Activated T-helper 1 cell treated with anti-CD3 and anti-CD28 coated beads, Interleukin-12 subunit alpha, Interleukin-12 subunit beta, Interleukin-2, Interleukin-4 antibody, amounts not matched to agents 30 ng/mL and 10 ng/mL and 1 ng/mL, durations not matched to agents 14 hours and 24 hours and 36 hours (primary cell): ENCODE data around the gene CATSPERD. TPM values are rescaled to one million over a fixed set of nuclear protein-coding genes. Genes with fewer than 3 reads are reported as not detected.
"Not testable (repeated sequence)": the region's sequence is repeated elsewhere in the genome, so short reads cannot be mapped to it uniquely, and the experiment has no call there.

ENCODE experiments used
- DNase-seq: peaks from one replicate; pipeline ENCODE4 v3.0.0; 2021; ENCODE audit warnings: low spot score
- H3K27ac Mint-ChIP-seq: one replicate; pipeline ENCODE4 v1.8.0; 2021; ENCODE audit warnings: mild to moderate bottlenecking, mixed read lengths
- H3K27me3 Mint-ChIP-seq: one replicate; pipeline ENCODE4 v1.8.0; 2022; ENCODE audit warnings: mild to moderate bottlenecking, moderate library complexity, mixed read lengths; ENCODE audit not compliant: insufficient read depth
- H3K36me3 Mint-ChIP-seq: one replicate; pipeline ENCODE4 v1.8.0; 2021; ENCODE audit warnings: low read depth, mixed read lengths
- H3K4me1 Mint-ChIP-seq: one replicate; pipeline ENCODE4 v1.8.0; 2021; ENCODE audit warnings: low read depth, mixed read lengths
- H3K4me3 Mint-ChIP-seq: one replicate; pipeline ENCODE4 v1.8.0; 2021; ENCODE audit warnings: mild to moderate bottlenecking, moderate library complexity, mixed read lengths
- H3K9me3 Mint-ChIP-seq: one replicate; pipeline ENCODE4 v1.8.0; 2021; ENCODE audit warnings: mixed read lengths
- intact Hi-C: fragments of 100-400 bp; cut with micrococcal nuclease; formaldehyde crosslinking; loops from one replicate; pipeline ENCODE4 v1.15.1; 2024
- total RNA-seq: library from RNA; stranded (reverse); gene quantifications from 2 replicates; pipeline ENCODE4 v1.2.3, GENCODE V29; 2022

The CATSPERD gene
- total RNA-seq, 1 donor from 2014 or later, result not detected

DNA sequence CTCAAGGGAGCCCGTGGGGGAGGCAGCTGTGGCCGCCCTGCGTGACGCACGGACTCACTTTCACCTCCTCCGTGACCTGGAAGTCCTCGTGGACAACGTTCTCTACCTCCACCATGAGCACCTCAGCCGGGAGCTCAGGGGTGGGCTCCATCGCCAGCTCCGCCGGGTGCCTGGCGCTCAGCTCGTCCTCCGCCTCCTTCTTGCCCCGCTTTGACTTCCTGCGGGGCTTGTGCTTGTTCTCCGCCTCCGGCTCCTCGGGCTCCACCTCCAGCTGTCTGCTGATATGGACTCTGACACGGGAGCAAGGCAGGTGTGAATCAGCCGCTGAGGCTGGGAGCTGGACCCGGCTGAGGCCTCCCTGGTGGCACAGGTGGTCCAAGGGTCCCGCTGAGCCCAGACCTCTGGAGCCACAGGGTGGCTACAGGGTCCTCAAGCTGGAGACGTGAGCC lies 8.7 kb upstream of the CATSPERD start:
- intact Hi-C loops, result no loop called here
- peaks cover 4% of the 10 kb centered on the region for H3K4me1 Mint-ChIP-seq
- H3K4me3 Mint-ChIP-seq, result no peak overlapping the region
- H3K27me3 Mint-ChIP-seq, result no peaks in the 10 kb centered on the region
- no peak for DNase-seq
- no peak overlapping the region for H3K27ac Mint-ChIP-seq
- H3K36me3 Mint-ChIP-seq, result peaks cover 26% of the 10 kb centered on the region
- no peaks in the 10 kb centered on the region for H3K9me3 Mint-ChIP-seq

DNA sequence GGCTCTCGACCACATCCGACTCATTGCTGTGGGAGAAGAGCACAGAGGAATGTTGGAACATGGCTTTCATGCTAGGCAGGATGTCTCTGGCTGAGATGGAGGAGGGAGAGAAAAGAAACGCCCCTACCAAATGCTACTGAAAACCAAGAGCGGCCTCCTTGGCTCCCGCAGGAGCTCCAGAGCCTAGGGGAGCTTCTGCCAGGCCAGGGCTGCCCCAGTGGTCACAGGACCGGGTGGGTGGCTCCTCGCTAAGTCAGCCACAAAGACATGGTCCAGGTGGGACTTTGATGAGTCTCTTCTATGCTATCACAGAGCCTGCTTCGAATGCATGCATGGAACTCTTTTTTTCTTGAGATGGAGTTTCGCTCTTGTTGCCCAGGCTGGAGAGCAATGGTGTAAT lies 7.2 kb upstream of the CATSPERD start:
- Mint-ChIP-seq H3K36me3 (peaks cover 29% of the 10 kb centered on the region), H3K4me1 (peaks cover 17% of the 10 kb centered on the region), H3K27me3 (no peaks in the 10 kb centered on the region), H3K4me3 (no peak overlapping the region), H3K9me3 (no peaks in the 10 kb centered on the region), H3K27ac (no peak overlapping the region)
- DNase-seq, result no peak
- intact Hi-C loops, result no loop called here

DNA sequence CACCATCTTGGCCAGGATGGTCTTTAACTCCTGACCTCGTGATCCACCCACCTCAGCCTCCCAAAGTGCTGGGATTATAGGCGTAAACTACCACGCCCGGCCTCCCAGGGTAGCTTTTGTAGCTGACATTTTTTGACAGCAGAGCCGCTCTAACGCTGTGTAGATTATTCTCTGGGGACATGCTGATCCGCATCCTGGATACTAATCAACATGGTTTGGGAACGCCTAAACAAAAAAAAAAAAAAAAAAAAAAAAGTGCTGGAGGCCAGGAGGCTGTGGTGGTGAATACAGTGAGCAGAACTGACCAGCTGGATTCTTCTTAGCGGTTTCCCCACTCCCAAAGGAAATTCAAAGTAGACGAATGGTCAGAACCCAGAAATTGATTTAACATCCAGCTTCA lies 5.6 kb upstream of the CATSPERD start:
- intact Hi-C loops, result no loop called here
- no peak overlapping the region for H3K27ac Mint-ChIP-seq
- no peaks in the 10 kb centered on the region for H3K9me3 Mint-ChIP-seq
- H3K36me3 Mint-ChIP-seq, result peaks cover 35% of the 10 kb centered on the region
- H3K4me3 Mint-ChIP-seq, result no peak overlapping the region
- no peak for DNase-seq
- peaks cover 25% of the 10 kb centered on the region for H3K4me1 Mint-ChIP-seq
- peaks cover 2% of the 10 kb centered on the region for H3K27me3 Mint-ChIP-seq

DNA sequence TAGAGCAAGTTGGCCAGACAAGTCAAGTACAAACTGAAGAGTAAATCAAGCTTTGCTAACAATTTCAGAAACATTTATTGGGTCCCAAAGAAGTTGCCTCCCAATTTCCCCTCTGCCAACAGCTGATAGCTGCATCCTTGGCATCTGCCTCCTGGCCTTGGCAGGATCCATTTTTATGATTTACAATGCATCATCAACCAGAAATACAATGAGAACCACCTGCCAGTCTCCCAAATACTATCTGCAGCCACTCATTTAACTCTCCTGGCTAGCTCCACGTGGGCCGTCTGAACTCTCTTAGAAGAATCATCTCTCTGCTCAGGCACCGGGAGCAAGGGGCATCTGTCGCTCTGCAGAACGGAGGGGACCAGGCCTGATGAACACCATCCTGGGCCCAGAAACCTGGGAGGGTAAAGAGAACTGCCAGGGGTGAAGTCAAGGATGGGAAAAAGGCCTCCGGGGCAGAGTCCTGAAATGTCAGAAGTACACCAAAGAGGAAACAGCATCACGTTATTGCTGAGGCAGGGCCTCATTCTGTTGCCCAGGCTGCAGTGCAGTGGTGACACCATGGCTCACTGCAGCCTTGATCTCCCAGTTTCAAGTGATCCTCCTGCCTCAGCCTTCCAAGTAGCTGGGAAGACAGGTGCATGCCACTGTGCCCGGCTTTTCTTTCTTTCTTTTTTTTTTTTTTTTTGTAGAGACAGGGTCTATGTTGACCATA lies 3.1 kb upstream of the CATSPERD start:
- Mint-ChIP-seq H3K36me3 (peaks cover 29% of the 10 kb centered on the region), H3K9me3 (no peaks in the 10 kb centered on the region), H3K27ac (peak overlapping the region; percentile 96), H3K4me3 (peak overlapping the region; percentile 98), H3K27me3 (peaks cover 2% of the 10 kb centered on the region), H3K4me1 (peaks cover 25% of the 10 kb centered on the region)
- no peak for DNase-seq
- intact Hi-C loops, result no loop called here

DNA sequence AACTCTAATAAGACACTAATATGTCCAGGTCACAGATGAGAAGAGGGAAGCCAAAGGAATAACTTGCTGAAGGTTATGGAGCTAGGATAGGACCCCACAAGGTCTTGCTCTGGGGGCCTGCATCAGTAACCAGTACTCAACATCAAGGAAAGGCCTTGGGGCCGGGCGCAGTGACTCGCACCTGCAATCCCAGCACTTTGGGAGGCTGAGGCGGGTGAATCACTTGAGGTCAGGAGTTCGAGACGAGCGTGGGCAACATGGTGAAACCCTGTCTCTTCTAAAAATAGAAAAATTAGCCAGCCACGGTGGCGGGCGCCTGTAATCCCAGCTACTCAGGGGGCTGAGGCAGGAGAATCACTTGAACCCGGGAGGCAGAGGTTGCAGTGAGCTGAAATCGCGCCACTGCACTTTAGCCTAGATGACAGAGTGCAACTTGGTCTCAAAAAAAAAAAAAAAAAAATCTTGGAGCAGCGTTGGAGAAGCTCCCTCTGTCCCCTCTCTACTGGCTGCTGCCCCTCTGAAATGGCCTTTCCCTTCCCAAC lies 2.3 kb upstream of the CATSPERD start:
- H3K36me3 Mint-ChIP-seq, result peaks cover 26% of the 10 kb centered on the region
- no peaks in the 10 kb centered on the region for H3K9me3 Mint-ChIP-seq
- H3K4me3 Mint-ChIP-seq, result peak overlapping the region; percentile 98
- H3K27me3 Mint-ChIP-seq, result peaks cover 2% of the 10 kb centered on the region
- DNase-seq, result no peak
- H3K27ac Mint-ChIP-seq, result peak overlapping the region; percentile 96
- H3K4me1 Mint-ChIP-seq, result peaks cover 25% of the 10 kb centered on the region
- intact Hi-C loops, result no loop called here

DNA sequence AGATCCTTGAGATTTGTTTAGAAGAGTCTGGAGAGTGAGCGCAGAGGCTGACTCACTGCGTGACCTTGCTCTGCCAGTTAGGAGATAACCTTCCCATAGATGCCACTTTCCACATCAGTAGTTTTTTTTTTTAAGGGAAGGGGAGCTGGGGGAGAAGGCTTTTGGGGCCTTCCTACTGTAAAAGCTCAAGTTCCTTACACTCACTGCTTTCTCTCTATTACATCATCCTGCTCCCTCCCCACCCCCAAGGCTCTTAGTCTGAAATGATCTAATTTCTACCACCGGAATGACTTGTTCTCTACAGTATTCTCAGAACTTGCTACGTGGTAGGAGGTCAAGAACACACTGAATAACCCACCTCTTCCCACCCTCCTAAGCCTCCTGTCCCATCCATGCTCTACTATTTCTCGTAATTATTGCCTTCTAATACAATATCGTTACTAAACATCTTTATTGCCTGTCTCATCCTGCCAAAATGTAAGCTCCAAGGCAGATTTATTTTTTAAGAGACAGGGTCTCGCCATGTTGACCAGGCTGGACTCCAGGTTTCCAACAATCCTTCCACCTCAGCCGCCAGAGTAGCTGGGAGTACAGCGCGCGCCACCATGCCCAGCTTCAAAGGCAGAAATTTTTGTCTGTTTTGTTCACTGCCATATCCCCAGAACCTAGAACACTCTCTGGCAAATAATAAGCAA lies 1.7 kb upstream of the CATSPERD start:
- DNase-seq, result peak; percentile 48
- peak overlapping the region; percentile 98 for H3K4me3 Mint-ChIP-seq
- peaks cover 25% of the 10 kb centered on the region for H3K4me1 Mint-ChIP-seq
- peaks cover 22% of the 10 kb centered on the region for H3K36me3 Mint-ChIP-seq
- H3K27ac Mint-ChIP-seq, result peak overlapping the region; percentile 96
- intact Hi-C loops, result no loop called here
- peaks cover 3% of the 10 kb centered on the region for H3K27me3 Mint-ChIP-seq
- H3K9me3 Mint-ChIP-seq, result no peaks in the 10 kb centered on the region

DNA sequence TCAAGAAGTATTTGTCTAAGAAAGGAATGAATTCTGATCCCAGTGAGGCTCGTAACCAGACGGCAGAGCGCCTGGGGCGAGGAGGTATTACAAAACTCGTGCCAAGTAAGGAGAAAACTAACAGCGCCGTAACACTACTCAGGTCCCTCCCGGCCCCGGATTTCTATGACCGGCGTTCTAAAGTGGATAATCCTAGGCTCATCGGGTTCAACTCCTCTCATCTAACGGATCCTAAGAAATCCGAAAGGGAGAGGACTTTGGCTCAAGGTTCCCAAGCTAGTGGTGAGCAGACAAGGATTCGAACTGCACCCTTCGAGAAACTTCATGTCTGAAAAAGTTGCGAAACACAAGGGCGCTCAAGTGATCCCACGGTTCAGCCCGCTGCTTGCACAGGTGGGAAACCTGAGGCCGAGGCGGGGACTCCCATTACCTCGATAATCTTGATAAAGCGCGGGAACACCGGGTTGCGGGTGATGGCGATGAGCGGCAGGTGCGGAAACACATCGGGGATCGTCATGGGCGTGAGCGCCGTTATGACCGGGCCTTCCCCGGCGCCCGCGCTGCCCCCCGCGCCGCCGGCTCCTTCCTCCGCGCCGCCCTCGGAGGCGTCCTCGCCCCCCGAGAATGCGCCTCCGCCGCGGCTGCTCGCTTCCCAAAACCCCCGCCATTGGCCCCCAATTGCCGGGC lies 1.0 kb upstream of the CATSPERD start:
- Mint-ChIP-seq H3K27ac (peak overlapping the region; percentile 96), H3K9me3 (no peaks in the 10 kb centered on the region), H3K36me3 (peaks cover 17% of the 10 kb centered on the region), H3K4me3 (peak overlapping the region; percentile 98), H3K27me3 (peaks cover 3% of the 10 kb centered on the region), H3K4me1 (peaks cover 25% of the 10 kb centered on the region)
- intact Hi-C loops, result no loop called here
- peak; percentile 8 for DNase-seq

DNA sequence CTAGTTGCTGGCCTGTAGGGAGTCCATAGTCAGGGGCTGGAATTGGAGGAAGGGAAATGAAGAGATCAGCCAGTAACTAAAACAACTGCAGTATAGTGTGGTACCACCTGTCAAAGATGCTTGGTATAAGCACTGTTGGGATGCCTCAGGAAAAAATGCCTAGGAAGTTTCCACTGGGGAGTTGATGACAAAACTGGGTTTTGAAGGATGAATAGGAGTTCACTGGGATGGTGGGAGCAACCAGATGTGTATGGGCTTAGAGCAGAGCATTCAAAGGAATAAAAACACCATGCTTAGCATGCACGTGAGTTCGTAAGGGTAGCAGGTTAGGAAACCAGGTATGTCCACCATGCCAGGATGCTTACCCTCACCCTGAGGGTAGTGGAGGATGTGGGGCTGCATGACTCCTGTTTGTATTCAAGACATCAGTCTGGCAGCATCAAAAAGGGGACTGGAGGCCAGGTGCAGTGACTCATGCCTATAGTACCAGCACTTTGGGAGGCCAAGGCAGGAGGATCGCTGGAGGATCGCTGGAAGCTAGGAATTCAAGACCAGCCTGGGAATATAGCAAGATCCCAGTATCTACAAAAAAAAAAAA lies 7.1 kb downstream of the CATSPERD start:
- peaks cover 7% of the 10 kb centered on the region for H3K27me3 Mint-ChIP-seq
- H3K4me3 Mint-ChIP-seq, result no peak overlapping the region
- no peaks in the 10 kb centered on the region for H3K4me1 Mint-ChIP-seq
- H3K36me3 Mint-ChIP-seq, result no peaks in the 10 kb centered on the region
- DNase-seq, result no peak
- intact Hi-C loops, result no loop called here
- H3K9me3 Mint-ChIP-seq, result no peaks in the 10 kb centered on the region
- H3K27ac Mint-ChIP-seq, result no peak overlapping the region

DNA sequence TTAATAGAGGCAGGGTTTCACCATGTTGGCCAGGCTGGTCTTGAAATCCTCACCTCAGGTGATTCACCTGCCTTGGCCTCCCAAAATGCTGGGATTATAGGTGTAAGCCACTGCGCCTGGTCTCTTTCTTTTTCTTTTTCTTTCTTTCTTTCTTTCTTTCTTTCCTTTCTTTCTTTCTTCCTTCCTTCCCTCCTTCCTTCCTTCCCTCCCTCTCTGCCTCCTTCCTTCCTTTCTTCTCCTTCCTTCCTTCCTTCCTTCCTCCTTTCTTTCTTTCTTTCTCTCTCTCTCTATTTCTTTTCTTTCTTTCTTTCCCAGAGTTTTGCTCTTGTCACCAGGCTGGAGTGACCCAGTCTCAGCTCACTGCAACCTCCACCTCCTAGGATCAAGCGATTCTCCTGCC lies 12.7 kb downstream of the CATSPERD start:
- H3K9me3 Mint-ChIP-seq, H3K36me3 Mint-ChIP-seq, H3K4me1 Mint-ChIP-seq, DNase-seq, H3K4me3 Mint-ChIP-seq, intact Hi-C loops, H3K27me3 Mint-ChIP-seq, H3K27ac Mint-ChIP-seq: not testable (repeated sequence)

DNA sequence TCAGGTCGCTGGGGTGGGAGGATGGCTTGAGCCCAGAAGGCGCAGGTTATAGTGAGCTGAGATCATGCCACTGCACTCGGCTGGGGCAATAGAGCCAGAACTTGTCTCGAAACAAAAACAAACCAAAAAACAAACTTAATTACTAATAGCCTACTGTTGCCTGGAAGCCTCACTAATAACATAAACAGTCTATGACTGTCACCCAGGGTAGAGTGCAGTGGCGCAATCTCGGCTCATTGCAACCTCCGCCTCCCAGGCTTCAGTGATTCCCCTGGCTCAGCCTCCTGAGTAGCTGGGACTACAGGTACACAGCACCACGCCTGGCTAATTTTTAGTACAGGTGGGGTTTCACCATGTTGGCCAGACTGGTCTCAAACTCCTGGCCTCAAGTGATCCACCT lies 18.0 kb downstream of the CATSPERD start:
- no peak overlapping the region for H3K27ac Mint-ChIP-seq
- H3K36me3 Mint-ChIP-seq, result no peaks in the 10 kb centered on the region
- DNase-seq, result no peak
- H3K9me3 Mint-ChIP-seq, result no peaks in the 10 kb centered on the region
- intact Hi-C loops, result no loop called here
- H3K27me3 Mint-ChIP-seq, result peaks cover under 1% of the 10 kb centered on the region
- H3K4me1 Mint-ChIP-seq, result no peaks in the 10 kb centered on the region
- no peak overlapping the region for H3K4me3 Mint-ChIP-seq

DNA sequence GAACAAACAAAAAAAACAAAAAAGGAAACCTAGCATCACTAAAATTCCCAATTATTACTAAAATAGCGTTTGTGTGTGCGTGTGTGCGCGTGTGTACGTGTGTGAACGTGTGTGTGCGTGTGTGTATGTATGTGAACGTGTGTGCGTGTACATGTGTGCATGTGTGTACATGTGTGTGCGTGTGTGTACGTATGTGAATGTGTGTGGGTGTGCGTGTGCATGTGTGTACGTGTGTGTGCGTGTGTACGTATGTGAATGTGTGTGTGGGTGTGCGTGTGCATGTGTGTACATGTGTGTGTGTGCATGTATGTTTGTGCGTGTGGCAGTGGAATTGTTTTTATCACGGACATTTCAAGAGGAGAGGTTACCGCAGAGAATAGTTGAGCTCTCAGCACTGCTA lies 21.6 kb downstream of the CATSPERD start:
- Mint-ChIP-seq H3K27ac (no peak overlapping the region), H3K4me1 (no peaks in the 10 kb centered on the region), H3K9me3 (no peaks in the 10 kb centered on the region), H3K36me3 (no peaks in the 10 kb centered on the region), H3K4me3 (no peak overlapping the region), H3K27me3 (no peaks in the 10 kb centered on the region)
- no peak for DNase-seq
- intact Hi-C loops, result no loop called here

DNA sequence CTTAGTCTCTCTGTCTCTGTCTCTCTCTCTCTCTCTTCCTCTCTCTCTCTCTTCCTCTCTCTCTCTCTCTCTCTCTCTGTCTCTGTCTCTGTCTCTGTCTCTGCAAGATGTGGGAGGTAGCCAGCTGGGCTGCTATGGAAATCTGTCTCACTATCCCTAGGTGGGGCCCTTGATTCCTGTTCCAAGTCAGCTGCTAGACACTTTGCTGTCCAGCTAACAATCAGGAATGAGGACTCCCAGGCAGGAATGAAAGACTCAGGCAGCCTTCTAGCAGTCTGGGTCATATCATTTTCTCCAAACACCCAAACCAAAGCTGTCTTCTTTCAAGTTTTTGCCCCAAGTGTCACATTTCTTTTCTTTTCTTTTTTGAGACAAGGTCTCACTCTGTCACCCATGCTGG lies 23.2 kb downstream of the CATSPERD start:
- intact Hi-C loops, result no loop called here
- no peaks in the 10 kb centered on the region for H3K4me1 Mint-ChIP-seq
- H3K4me3 Mint-ChIP-seq, result no peak overlapping the region
- no peak for DNase-seq
- H3K9me3 Mint-ChIP-seq, result no peaks in the 10 kb centered on the region
- H3K36me3 Mint-ChIP-seq, result no peaks in the 10 kb centered on the region
- no peaks in the 10 kb centered on the region for H3K27me3 Mint-ChIP-seq
- H3K27ac Mint-ChIP-seq, result no peak overlapping the region

DNA sequence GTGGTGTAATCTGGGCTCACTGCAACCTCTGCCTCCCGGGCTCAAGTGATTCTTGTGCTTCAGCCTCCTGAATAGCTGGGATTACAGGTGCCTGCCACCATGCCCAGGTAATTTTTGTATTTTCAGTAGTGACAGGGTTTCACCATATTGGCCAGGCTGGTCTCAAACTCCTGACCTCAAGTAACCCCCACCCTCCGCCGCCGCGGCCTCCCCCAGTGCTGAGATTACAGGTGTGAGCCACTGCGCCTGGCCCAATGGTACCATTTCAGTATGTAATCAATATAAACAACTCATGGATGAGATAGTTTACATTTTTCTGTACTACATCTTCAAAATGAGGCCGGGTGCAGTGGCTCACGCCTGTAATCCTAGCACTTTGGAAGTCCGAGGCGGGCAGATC lies 24.6 kb downstream of the CATSPERD start:
- DNase-seq, H3K4me3 Mint-ChIP-seq, H3K27me3 Mint-ChIP-seq, H3K9me3 Mint-ChIP-seq, H3K36me3 Mint-ChIP-seq, H3K4me1 Mint-ChIP-seq, H3K27ac Mint-ChIP-seq, intact Hi-C loops: not testable (repeated sequence)
